Measurements from ENCODE around the gene CDH24. TPM values are rescaled to one million over a fixed set of nuclear protein-coding genes. Genes with fewer than 3 reads are reported as not detected.
"Not testable (repeated sequence)": the region's sequence is repeated elsewhere in the genome, so short reads cannot be mapped to it uniquely, and the experiment has no call there.

The CDH24 gene
- total RNA-seq, 2 donors from 2014 or later, result 3.7 to 5.1 TPM

DNA sequence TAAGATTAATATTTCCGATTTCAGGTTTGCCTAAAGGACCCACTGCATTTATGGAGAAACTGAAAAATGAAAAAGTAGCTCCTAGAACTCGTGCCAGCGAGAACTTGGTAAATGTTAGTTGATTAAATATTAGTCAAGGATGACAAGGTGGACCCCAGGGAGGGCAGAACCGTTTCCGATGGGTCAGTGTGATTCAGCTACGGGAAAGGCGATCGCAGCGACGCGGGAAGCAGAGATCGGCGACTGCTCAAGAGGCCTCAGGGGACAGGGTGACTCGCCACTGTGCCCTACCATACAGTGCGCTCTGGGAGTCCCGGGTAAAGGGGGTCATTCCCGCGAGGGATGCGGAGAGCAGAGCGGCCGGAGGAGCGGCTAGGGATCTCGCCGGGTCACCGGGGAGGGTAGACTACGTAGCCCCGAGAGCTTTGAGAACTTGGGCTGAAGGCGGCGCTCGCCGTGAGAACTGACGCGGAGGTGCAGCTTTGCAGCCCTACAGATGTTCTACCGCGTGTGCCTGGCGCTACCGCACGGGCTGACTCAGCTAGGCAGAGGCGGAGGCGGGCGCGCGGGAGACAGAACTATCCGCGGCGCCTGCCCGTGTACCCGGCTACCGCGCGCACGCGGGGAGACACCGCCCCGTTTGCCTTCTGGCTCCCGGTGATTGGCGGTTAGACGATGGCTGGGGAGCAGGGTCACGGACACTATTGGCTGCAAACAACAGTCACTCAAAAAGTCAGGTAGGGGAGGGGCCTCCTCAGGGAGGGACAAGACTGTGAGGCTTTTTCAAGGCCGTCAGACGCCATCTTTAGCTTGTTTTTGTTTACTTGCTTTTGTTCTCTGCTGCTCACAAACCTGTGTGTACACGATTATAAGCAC, 50.5 kb downstream of the CDH24 start:
- DNase-seq (peak; percentile 95 to 96), ATAC-seq (peak; percentile 94)
- intact Hi-C loops (cut with DNase I, micrococcal nuclease), result no loop called here

GRCh38 chr14:23006188-23006534, 51.2 kb downstream of the CDH24 start:
- no peak for DNase-seq
- intact Hi-C loops (cut with DNase I, micrococcal nuclease), result no loop called here
- ATAC-seq, result no peak

- ATAC-seq, result no peak
- intact Hi-C loops (cut with DNase I, micrococcal nuclease), result no loop called here
Observed at GRCh38 chr14:23005451-23006187, 51.7 kb downstream of the CDH24 start.

DNA sequence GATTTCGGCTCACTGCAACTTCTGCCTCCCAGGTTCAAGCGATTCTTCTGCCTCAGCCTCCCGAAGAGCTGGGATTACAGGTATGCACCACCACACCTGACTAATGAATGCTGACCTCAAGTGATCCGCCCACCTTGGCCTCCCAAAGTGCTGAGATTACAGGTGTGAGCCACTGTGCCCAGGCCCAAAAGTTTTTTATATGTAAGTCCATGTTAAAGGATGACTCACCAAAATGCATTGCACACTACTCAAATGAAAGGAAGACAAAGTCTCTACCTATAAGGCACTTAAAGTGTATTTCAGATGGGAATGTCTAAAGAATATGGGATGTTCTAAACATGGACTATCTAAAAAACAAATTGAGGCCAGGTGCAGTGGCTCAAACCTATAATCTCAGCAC, 53.0 kb downstream of the CDH24 start:
- ATAC-seq; DNase-seq; intact Hi-C loops (cut with DNase I, micrococcal nuclease): not testable (repeated sequence)

More at GRCh38 chr14:23005451-23006187, 51.7 kb downstream of the CDH24 start:
- DNase-seq, result no peak

GRCh38 chr14:23002592-23002991, 54.7 kb downstream of the CDH24 start:
- no peak for ATAC-seq
- DNase-seq, result no peak
- intact Hi-C loops (cut with DNase I, micrococcal nuclease), result no loop called here

- intact Hi-C loops (cut with DNase I, micrococcal nuclease), result no loop called here
- DNase-seq (no peak), ATAC-seq (peak; percentile 81)
Observed at GRCh38 chr14:23000860-23001259, 56.5 kb downstream of the CDH24 start.

DNA sequence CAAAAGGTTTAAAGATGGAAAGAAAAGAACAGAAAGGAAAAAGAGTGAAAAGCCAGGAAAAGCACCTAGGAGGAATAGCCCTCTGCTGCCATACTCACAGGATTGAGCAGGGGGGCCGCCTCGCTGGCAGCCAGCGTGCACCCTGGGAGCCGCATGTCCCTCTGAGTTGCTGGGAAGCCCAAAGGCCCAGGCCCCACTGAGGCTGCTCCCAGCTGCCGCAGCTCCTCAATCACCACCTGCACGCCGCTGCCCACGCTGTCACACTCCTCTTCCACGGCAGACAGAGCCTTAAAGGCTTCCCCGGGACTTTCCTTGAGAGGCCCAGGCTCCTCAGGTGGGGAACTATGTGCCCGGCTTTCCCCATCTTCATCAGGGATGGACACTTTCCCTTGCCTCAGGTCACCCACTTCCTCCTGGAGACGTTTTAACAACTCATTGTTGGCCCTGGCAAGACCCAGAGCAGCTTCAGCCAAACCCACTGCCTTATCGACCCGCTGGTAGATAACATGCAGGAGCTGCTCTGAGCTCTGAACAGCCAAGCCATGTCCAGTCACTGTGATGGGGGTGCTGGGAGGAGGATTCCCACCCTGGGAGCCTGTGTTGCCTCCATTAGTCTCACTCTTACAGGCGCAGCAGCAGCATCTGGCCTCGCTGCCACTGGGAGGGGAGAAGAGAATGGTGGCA, 58.8 kb downstream of the CDH24 start:
- DNase-seq (no peak), ATAC-seq (no peak)
- intact Hi-C loops (cut with DNase I, micrococcal nuclease), result no loop called here

GRCh38 chr14:22997676-22998323, 59.5 kb downstream of the CDH24 start:
- ATAC-seq (peak; percentile 51), DNase-seq (no peak)
- intact Hi-C loops (cut with DNase I, micrococcal nuclease), result no loop called here

Other genes with a start within 250 kb of the CDH24 start
- gene SLC7A7, start 242.1 kb downstream of the CDH24 start, total RNA-seq, result 10 to 100 TPM in 1 of 2 donors, 1 to 10 TPM in 1; 8.4 to 17.4 TPM
- 10 to 100 TPM; 64.5 to 81.0 TPM for gene MRPL52, start 227.6 kb downstream of the CDH24 start, total RNA-seq
- 100 to 1,000 TPM in 1 of 2 donors, 10 to 100 TPM in 1; 83.0 to 101 TPM for gene MMP14, start 220.9 kb downstream of the CDH24 start, total RNA-seq
- 100 to 1,000 TPM; 263 to 308 TPM for gene LRP10, start 185.8 kb downstream of the CDH24 start, total RNA-seq
- gene REM2, start 174.3 kb downstream of the CDH24 start, total RNA-seq, result under 1 TPM; 0.58 to 0.64 TPM
- gene RBM23, start 138.4 kb downstream of the CDH24 start, total RNA-seq, result 10 to 100 TPM; 60.4 to 81.9 TPM
- gene PRMT5, start 128.1 kb downstream of the CDH24 start, total RNA-seq, result 10 to 100 TPM; 40.5 to 63.9 TPM
- 10 to 100 TPM; 33.5 to 33.6 TPM for gene HAUS4, start 100.4 kb downstream of the CDH24 start, total RNA-seq
- 1 to 10 TPM; 1.4 to 4.1 TPM for gene AJUBA, start 75.0 kb downstream of the CDH24 start, total RNA-seq
- gene C14orf93, start 47.4 kb downstream of the CDH24 start, total RNA-seq, result 10 to 100 TPM; 11.9 to 13.2 TPM
- 10 to 100 TPM; 77.9 to 80.6 TPM for gene PSMB5, start 22.6 kb downstream of the CDH24 start, total RNA-seq
- not detected for gene PSMB11, start 15.3 kb downstream of the CDH24 start, total RNA-seq
- 100 to 1,000 TPM; 110 to 119 TPM for gene ACIN1, start 37.6 kb upstream of the CDH24 start, total RNA-seq
- 10 to 100 TPM; 47.0 to 53.8 TPM for gene C14orf119, start 38.0 kb upstream of the CDH24 start, total RNA-seq
- gene CIROP, start 47.5 kb upstream of the CDH24 start, total RNA-seq, result not detected
- gene CEBPE, start 61.7 kb upstream of the CDH24 start, total RNA-seq, result not detected
- gene SLC7A8, start 126.1 kb upstream of the CDH24 start, total RNA-seq, result 10 to 100 TPM; 18.2 to 33.6 TPM
- gene RNF212B, start 180.4 kb upstream of the CDH24 start, total RNA-seq, result not detected
- gene HOMEZ, start 228.6 kb upstream of the CDH24 start, total RNA-seq, result 10 to 100 TPM; 15.3 to 17.6 TPM
- gene PPP1R3E, start 245.3 kb upstream of the CDH24 start, total RNA-seq, result 10 to 100 TPM; 10.8 to 11.2 TPM
- gene BCL2L2, start 249.3 kb upstream of the CDH24 start, total RNA-seq, result 10 to 100 TPM; 34.7 to 40.2 TPM

Data from left colon (tissue), 2 donors.